Left kidney (tissue), 2 donors: ENCODE results near the gene INTS6L. TPM values are rescaled to one million over a fixed set of nuclear protein-coding genes. Genes with fewer than 3 reads are reported as not detected.
"Not testable (repeated sequence)": the region's sequence is repeated elsewhere in the genome, so short reads cannot be mapped to it uniquely, and the experiment has no call there.

ENCODE experiments used
- DNase-seq: peaks from one replicate; pipeline ENCODE4 v3.0.0-alpha.2; 2013
- polyA plus RNA-seq: library from polyadenylated mRNA; unstranded; fragments of 120-200 nt; gene quantifications from one replicate; pipeline ENCODE4 v1.2.1, GENCODE V29; 2013; ENCODE audit not compliant: insufficient read length

The INTS6L gene
- polyA plus RNA-seq, 1 donor, result 32.2 TPM

DNA sequence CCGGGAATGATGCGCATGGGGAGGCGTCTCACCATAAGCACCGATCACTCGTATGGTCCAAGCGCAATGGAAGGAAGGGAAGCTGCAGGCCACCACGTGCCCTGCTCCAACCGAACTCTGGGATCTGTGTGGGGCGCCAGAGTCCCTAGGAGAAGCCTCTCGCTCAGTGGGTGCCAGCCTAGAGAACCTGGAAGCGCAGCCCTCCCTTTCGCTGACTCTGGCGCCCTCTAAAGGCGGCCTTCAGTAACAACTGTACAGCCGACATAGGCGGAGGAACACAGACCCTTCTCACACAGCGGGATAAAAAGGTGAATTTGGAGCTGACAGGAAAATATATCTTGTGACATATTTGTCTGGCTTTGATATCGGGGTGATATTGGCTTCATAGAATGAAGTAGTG is 76.0 kb downstream of the INTS6L start:
- peak; percentile 8 for DNase-seq

DNA sequence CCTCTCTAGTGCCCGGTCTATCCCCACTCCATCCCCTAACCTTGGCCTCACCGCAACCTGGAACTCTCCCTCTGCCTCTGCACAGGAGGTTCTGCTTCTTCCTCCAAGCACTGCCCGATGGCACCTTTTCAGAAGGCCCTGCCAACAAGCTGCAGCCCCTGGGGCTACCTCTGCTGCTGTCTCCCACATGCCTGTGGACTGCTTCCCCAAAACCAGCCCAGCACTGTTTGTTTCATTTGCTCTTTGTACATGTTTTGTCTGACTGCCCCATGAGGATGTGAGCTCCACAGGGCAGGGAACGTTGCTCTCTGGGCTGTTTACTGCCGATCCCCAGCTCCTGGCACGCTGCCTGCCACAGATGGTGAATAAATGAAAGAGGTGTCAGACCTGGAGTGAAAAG is 85.4 kb downstream of the INTS6L start:
- DNase-seq, result no peak

DNA sequence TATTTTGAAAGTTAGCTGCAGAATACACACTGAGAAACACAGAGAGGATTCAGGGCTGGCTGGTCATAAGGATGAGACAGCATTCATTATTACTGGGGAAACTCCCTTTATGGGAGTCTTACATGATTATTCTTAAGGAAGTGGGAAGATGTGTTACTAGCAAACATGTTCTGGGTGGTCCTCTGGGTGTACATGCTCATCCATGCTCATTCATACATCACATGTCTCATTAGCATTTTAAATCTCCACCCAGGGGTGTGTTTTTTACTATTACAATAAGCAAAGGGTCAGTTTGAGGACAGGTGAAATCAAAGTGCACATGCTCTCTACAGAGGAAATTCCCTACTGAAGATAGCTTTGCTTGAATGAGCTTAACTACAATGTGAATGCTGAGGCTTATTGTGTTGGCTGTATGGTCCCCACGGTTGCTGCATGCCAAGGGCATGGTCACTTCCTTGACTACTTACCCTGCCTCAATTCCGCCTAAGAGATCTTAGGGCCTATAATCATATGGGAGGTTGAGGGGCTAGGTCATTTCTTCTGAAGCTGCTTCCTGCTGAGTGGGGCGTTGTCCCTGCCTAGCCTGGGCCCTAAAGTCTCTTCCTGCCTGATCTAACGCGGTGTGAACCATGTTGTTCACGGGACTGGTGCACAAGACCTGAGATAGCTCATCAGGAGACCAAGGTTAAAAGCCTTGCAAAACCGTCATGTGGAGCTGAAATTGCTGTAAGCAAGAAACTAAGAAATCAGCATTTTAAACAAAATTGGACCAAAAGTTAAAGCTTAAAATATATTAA is 104.1 kb downstream of the INTS6L start:
- DNase-seq, result not testable (repeated sequence)

DNA sequence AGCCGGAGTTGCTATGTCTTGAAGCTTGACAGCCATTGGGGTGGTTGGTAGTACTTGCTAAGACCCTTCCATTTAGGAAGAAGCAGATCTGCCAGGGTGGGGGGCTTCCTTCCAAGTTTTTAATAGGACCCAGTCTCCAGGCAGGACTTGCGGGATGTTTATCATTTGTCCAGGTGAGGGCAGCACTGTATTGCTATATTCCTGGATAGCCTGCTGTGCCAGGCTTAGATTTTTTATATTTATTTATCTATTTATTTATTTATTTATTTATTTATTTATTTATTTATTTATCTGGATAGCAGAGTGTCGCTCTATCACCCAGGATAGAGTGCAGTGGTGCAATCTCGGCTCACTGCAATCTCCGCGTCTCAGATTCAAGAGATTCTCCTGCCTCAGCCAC is 105.5 kb downstream of the INTS6L start:
- DNase-seq, result peak; percentile 3

DNA sequence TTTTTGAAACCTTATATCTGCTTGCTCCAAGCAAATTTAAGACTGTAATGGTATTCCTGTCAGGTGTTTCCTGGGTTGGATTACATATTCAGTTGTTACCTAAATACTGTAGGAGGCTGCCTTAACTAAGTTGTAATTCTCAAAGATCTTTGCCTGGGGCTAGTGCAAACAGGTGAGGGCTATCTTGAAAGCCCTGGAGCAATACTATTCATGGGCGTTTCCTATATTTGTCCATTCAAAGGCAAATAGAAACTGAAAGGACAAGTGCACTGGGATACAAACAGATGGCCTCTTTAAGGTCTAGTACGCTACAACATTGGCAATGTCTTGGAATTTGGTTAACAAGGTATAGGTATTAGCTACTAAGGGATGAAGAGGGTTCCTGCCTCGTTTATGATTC is 108.9 kb downstream of the INTS6L start:
- no peak for DNase-seq

Other genes starting within 250 kb of the INTS6L start
- gene ETDC, start 211.2 kb upstream of the INTS6L start, polyA plus RNA-seq, result not detected
- 24.0 TPM for gene ZNF75D, start 176.6 kb upstream of the INTS6L start, polyA plus RNA-seq
- gene ZNF449, start 175.9 kb upstream of the INTS6L start, polyA plus RNA-seq, result 15.8 TPM
- 10.4 TPM for gene SMIM10L2A, start 98.7 kb upstream of the INTS6L start, polyA plus RNA-seq
- not detected for gene CT45A1, start 193.0 kb downstream of the INTS6L start, polyA plus RNA-seq
- gene CT45A3, start 247.5 kb downstream of the INTS6L start, polyA plus RNA-seq, result not detected